ENCODE measurements around the gene BRD4.
A peak's percentile ranks its signal among the peaks of the same experiment; 100 is the strongest.
"Not testable (repeated sequence)": the region's sequence is repeated elsewhere in the genome, so short reads cannot be mapped to it uniquely, and the experiment has no call there.

Gene BRD4

GRCh38 chr19:15332311-15332996 lies at the start of gene BRD4:
Gene BRD4 (minus strand): TSS chr19:15332539. CDS start chr19:15273099, 59,440 bp downstream.
- peak; percentile 57 for DNase-seq

GRCh38 chr19:15381864-15382263 lies 49.5 kb upstream of the BRD4 start:
- no peak for DNase-seq

GRCh38 chr19:15381429-15381828 lies 49.1 kb upstream of the BRD4 start:
- no peak for DNase-seq

- DNase-seq, result peak; percentile 55
Measured at GRCh38 chr19:15379999-15380647, 47.8 kb upstream of the BRD4 start.

GRCh38 chr19:15379083-15379998 lies 47.0 kb upstream of the BRD4 start, which contains the start of gene AKAP8:
Gene AKAP8 (minus strand): TSS chr19:15379787. CDS start chr19:15379731, 56 bp downstream.
- peak; percentile 97 for DNase-seq

- DNase-seq, result peak; percentile 28
Measured at GRCh38 chr19:15378534-15379082, 46.3 kb upstream of the BRD4 start.

GRCh38 chr19:15374796-15375440 lies 42.6 kb upstream of the BRD4 start:
- no peak for DNase-seq

- DNase-seq, result no peak
Measured at GRCh38 chr19:15374105-15374651, 41.8 kb upstream of the BRD4 start.

GRCh38 chr19:15373644-15374043 lies 41.3 kb upstream of the BRD4 start:
- no peak for DNase-seq

GRCh38 chr19:15372891-15373301 lies 40.6 kb upstream of the BRD4 start:
- DNase-seq, result no peak

- DNase-seq, result no peak
Measured at GRCh38 chr19:15372470-15372869, 40.1 kb upstream of the BRD4 start.

- no peak for DNase-seq
Measured at GRCh38 chr19:15371786-15372380, 39.5 kb upstream of the BRD4 start.

- no peak for DNase-seq
Measured at GRCh38 chr19:15371119-15371518, 38.8 kb upstream of the BRD4 start.

GRCh38 chr19:15369594-15369891 lies 37.2 kb upstream of the BRD4 start:
- DNase-seq, result no peak

GRCh38 chr19:15368798-15369593 lies 36.7 kb upstream of the BRD4 start:
- no peak for DNase-seq

- no peak for DNase-seq
Measured at GRCh38 chr19:15368051-15368632, 35.8 kb upstream of the BRD4 start.

- DNase-seq, result no peak
Measured at GRCh38 chr19:15367439-15367838, 35.1 kb upstream of the BRD4 start.

GRCh38 chr19:15365264-15365663 lies 32.9 kb upstream of the BRD4 start:
- DNase-seq, result no peak

GRCh38 chr19:15363791-15364190 lies 31.5 kb upstream of the BRD4 start:
- DNase-seq, result not testable (repeated sequence)

GRCh38 chr19:15363048-15363447 lies 30.7 kb upstream of the BRD4 start:
- not testable (repeated sequence) for DNase-seq

- DNase-seq, result not testable (repeated sequence)
Measured at GRCh38 chr19:15360015-15360414, 27.7 kb upstream of the BRD4 start.
